Pericardium fibroblast (primary cell): ENCODE results near the gene C17orf75. TPM values are rescaled to one million over a fixed set of nuclear protein-coding genes. Genes with fewer than 3 reads are reported as not detected.

Experiments
- total RNA-seq: library from RNA; depleted of rRNA; stranded (reverse); fragments of >200 nt; gene quantifications from 2 replicates; pipeline ENCODE4 v1.2.3, GENCODE V29; 2015

Gene C17orf75, protein sequence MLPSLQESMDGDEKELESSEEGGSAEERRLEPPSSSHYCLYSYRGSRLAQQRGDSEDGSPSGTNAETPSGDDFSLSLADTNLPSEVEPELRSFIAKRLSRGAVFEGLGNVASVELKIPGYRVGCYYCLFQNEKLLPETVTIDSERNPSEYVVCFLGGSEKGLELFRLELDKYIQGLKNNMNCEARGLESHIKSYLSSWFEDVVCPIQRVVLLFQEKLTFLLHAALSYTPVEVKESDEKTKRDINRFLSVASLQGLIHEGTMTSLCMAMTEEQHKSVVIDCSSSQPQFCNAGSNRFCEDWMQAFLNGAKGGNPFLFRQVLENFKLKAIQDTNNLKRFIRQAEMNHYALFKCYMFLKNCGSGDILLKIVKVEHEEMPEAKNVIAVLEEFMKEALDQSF
- total RNA-seq = 5.4 and 6.6 TPM in 2 replicates

GRCh38 chr17:32341857-32342602 lies at the start of gene C17orf75:
Gene C17orf75, minus strand, starts transcription at chr17:32342173. Its CDS starts 34 bp downstream, at chr17:32342139.

GRCh38 chr17:32349854-32350665 lies 8.1 kb upstream of the C17orf75 start, which contains the start of gene ZNF207:
Gene ZNF207, plus strand, starts transcription at chr17:32350157. Its CDS starts 129 bp downstream, at chr17:32350286.

Other genes starting within 250 kb of the C17orf75 start
- gene RHOT1, start 199.7 kb downstream of the C17orf75 start, total RNA-seq = 16.2 and 18.8 TPM in 2 replicates
- not detected in 2 replicates for gene RHBDL3, start 76.3 kb downstream of the C17orf75 start, total RNA-seq
- gene ZNF207, start 8.0 kb upstream of the C17orf75 start, total RNA-seq = 82.4 and 82.6 TPM in 2 replicates
- gene PSMD11, start 102.3 kb upstream of the C17orf75 start, total RNA-seq = 32.7 and 42.5 TPM in 2 replicates
- gene CDK5R1, start 144.8 kb upstream of the C17orf75 start, total RNA-seq = 0.51 and 1.1 TPM in 2 replicates